NCI-H1930 (cell line): ENCODE results near the gene GLT1D1.
"Not testable (repeated sequence)": the region's sequence is repeated elsewhere in the genome, so short reads cannot be mapped to it uniquely, and the experiment has no call there.

ENCODE experiments used
- DNase-seq, 2 experiments: peaks; one replicate each; lab custom pipeline; 2025; lab: John Stamatoyannopoulos, UW

The GLT1D1 gene

DNA sequence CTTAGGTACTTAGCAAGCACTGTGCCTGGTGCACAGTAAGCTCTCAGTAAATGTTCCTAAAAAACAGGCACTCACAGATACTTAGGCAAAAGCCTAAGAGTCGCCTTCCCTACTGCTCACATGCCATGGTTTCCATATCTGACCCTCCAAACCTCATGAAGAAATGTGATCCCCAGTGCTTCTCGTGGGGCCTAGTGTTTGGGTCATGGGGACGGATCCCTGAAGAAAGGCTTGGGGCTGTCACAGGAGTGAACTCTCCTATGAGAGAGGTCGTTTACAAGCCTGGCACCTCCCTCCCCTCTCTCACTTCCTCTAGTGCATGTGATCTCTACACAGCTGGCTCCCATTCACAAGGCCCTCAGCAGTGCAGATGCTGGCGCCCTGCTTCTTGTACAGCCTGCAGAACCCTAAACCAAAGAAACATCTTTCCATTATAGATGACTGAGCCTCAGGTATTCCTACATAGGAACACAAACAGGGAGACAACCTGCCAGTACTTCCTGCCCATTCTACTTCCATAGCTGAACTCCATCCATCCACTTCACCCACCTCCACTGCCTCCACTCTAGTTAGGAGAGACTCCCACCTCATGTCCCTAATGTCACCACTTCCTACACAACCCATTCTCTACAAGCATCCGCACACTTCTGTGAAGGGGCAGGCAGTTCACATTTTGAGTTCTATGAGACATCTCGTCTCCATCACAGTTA is 32.4 kb upstream of the GLT1D1 start:
- no peak for DNase-seq

DNA sequence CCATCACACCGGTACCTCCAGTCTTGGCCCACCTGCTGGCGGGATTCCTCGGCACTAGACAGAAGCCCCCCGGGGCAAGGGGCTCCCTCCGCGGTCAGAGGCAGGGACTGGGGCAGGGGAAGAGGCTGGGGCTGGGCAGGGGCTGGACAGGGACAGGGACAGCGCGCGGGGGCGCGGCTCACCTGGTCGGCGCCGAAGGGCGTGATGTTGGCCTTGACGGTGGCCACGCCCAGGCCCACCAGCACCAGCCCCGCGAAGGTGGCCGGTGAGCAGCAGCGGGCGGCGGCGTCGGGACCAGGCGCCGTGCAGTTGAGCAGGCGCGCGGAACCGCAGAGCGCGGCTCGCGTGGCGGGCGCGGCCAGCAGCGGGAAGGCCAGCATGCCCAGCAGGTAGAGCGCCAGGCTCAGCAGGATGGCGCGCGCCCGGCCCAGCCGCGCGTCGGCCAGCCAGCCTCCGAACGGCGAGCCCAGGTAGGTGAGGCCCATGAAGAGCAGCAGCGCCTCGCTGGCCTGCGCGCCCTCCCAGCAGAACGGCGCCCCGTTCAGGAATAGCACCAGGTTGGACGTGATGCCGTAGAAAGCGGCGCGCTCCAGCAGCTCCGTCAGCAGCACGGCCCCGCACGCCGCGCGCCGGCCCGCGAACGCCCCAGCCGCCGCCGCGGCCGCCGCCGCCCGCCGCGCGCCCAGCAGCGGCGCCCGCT is 29.9 kb upstream of the GLT1D1 start:
- peak in 1 of 2 experiments; percentile 54 for DNase-seq

DNA sequence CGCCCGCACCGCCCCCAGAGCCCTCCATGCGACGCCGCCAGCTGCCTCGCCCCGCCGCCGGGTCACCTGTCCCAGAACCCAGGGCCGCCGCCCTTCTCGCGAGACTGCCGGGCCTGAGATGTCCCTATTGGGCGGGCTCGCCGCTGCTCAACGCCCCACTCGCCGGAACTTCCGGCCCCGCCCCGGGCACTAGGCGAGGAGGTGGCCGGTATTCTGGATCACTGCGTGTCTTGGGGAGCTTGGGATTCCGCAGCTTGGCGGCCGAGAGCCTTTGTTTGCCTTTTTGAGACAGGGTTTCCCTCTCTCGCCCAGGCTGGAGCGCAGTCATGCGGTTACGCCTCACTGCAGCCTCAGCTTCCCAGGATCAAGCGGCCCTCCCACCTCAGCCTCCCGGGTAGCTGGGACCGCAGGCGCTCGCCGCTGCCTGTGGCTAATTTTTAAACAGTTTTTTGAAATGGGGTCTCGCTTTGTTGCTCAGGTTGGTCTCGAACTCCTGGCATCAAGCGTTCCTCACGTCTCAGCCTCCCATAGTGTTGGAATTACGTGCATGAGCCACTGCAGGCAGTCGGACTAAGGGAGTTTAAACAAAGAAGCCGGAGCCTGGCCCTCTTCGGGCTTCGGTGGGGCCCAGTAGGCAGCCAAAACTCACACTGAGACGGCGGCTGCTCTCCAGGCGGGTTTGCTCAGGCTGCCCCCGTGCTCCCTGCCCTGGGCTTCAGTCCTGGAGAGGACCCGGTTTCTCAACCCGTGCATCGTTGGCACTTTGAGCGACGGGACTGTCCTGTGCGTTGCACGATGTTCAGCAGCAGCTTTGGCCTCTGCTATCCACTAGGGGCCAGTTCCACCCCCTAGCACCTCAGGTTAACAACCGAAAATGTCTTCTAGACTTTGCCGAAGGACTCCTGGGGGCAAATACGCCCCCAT is 29.1 kb upstream of the GLT1D1 start, which contains the start of gene SLC15A4:
SLC15A4 (minus strand) TSS at position 43 of the 924 bp plus-strand sequence; CDS start at position 28, 15 bp downstream.
- peak; percentile 88 to 91 for DNase-seq

DNA sequence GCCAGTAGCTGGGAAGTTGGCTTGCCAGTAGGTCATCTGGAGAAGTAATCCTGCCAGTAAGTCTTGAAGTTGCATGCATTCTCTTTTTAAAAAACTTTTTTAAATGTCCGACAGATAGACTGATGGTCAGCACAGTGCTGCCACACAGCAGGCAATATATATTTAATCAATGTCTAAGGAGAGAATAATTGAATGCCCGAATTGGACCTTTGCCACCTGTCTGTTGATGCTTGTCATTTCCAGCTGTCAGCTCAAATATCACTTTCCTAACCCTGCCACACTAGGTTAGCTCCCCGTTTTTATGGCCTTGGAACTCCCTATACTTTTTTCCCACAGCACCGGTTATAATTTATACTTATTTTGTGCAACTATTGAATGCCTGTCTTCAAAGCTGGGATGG is 27.4 kb upstream of the GLT1D1 start:
- no peak for DNase-seq

DNA sequence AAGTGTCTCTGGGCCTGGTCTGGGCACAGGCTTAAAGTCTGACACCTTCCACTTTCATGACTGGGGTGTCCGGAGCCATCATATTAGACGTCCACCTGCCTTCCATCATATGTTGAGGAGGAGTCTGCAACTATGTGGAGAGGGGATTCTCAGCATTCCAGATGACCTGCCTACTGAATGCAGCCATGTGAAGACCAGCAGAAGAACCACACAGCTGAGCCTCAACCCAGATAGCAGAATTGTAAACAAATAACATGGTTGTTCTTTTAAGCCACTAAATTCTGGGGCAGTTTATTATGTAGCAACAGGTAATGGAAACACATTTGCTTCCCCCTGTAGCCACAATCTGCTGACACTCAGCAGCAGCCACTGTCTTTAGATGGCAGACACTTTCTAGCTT is 25.6 kb upstream of the GLT1D1 start:
- no peak for DNase-seq

DNA sequence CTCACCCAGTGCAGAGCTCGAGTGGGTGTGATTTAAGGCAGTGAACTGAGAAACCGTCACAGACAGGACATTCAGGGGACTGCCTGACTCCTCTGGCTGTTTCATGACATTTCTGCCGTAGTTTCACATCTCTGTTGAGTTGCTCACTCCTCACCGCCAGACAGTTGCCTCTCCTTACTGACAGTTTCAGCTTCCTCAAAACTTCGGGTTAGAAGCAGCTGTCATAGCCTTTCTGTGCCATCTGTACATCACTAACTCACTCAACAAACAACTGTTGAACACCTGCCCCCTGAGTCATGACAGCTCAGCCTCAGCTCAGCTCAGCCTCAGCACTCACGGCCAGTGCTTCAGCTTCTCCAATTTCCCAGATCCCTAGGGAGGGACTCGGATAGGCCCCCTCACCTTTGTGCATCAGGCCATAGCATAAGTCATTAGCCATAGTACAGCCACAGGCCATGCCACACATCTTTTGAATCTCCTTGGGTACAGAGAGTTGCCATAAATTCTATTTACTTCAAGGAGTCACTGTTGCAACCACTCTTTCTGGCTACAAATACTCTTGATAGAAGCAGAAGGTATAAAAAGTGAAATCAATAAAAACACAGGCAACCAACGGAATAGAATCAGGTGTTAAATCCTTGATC is 23.3 kb upstream of the GLT1D1 start:
- no peak for DNase-seq

DNA sequence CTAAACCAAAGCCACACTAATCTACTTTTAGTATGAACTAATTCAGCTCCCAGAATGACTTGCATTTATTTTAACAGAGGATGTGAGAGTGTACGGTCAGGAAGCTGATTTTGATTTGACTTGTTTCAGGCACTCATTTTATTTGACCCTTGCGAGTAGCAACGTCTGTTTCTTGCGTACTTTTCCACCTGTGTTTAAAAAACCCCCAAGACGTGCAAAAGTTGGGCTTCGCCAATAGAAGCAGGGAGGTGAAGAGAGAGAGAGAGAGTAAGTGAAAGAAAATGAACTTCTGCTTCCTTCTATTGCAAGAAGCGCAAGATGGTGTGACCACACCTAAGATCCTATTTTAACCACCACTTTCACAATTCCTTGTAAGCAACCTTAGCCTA is 22.8 kb upstream of the GLT1D1 start:
- no peak for DNase-seq

DNA sequence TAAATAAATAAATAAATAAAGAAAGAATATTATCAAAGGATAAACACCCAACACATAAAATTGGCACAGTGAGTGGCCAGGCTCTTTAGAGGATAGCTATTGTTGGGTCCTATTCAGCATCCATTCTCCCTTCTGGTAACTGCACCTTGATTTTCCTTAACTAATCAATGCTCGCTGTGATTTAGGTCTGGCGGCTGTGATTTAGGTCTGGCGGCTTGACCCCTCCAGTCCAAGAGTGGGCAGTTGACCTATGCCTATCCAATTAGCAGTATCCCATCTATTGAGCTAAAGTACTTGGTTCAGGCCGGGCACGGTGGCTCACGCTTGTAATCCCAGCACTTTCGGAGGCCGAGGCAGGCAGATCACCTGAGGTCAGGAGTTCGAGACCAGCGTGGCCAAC is 19.9 kb upstream of the GLT1D1 start:
- no peak for DNase-seq

DNA sequence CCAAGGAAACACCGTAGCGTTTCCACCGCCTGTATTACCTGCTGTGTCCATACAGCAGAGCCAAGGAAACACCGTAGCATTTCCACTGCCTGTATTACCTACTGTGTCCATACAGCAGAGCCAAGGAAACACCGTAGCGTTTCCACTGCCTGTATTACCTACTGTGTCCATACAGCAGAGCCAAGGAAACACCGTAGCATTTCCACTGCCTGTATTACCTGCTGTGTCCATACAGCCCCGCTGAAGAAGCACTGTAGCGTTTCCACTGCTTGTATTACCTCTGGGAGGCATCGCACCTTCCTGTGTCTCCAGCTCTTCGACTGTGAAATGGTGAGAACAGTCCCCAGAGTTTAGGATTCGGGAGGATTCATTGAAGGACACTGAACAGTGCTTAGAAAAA is 13.4 kb upstream of the GLT1D1 start:
- DNase-seq = not testable (repeated sequence)

DNA sequence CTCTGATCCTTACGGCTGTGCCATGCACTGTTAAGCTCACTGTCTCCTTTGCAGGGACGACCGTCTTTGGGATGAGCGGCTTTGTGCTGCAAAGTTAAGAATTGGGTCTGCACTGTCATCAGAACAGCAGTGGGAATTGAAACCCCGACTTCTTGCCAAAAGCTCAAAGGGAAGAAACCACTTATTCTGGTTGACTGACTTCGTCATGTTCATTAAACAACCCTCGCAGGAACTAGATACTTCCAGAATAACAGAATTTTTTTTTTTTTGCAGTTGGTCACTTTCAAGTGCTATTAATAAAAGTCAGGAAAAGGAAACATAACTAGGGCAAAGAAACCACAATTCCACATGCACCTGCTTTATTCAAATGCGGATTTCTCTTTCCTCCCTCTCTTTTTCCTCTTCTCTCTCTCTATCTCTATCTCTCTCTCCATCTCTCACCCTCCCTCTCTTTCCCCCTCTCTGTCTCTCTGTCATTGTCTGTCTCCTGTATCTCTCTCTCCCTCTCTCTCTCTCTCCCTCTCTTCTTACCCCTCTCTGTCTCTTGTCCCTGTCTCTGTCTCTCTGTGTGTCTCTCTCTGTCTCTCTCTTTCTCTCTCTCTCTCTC is 12.3 kb upstream of the GLT1D1 start:
- DNase-seq = no peak

DNA sequence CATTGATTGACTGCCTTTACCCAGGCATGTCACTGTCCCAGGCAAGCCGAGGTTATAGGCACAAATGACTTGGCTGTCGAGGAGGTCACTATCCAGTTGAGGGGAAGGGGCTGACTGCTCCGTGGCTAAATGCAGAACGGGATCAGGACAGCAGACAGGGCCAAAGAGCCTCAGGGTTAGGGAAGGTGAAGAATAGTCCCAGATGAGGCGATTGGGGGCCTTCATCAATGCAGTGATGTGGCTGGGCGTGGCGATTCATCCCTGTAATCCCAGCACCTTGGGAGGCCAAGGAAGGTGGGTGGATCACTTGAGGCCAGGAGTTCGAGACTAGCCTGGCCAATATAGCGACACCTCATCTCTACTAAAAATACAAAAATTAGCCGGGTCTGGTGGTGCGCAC is 10.7 kb upstream of the GLT1D1 start:
- DNase-seq = no peak

DNA sequence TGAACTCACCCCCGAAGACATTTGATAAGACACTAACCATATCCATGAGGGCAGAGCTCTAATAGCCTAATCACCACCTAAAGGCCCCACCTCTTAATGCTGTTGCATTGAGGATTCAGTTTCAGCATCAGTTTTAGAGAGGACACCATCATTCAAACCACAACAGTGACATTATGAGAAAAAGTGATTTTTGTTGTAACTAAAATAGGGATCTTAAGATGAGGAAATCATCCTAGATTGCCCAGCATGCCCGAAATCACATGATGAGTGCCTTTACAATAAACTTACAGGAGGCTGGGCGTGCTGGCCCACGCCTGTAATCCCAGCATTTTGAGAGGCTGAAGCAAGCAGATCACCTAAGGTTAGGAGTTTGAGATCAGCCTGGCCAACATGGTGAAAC is 9.7 kb upstream of the GLT1D1 start:
- DNase-seq = no peak

DNA sequence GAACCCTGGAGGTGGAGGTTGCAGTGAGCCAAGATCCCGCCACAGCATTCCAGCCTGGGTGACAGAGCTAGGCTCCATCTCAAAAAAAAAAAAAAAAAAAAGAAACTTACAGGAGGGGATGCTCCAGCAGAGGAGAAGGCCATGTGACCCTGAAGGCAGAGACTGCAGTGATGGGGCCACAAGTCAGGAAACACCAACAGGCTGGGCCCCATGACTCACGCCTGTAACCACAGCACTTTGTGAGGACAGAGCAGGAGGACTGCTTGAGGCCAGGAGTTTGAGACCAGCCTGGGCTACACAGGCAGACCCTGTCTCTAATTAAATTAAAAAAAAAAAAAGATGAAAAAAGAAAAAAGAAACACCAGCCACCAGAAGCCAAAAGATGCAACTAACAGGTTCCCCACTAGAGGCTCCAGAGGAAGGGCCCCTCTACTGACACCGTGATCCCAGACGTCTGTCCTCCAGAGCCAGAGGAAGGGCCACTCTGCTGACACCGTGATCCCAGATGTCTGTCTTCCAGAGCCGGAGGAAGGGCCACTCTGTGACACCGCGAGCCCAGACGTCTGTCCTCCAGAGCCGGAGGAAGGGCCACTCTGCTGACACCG is 9.1 kb upstream of the GLT1D1 start:
- DNase-seq = no peak

DNA sequence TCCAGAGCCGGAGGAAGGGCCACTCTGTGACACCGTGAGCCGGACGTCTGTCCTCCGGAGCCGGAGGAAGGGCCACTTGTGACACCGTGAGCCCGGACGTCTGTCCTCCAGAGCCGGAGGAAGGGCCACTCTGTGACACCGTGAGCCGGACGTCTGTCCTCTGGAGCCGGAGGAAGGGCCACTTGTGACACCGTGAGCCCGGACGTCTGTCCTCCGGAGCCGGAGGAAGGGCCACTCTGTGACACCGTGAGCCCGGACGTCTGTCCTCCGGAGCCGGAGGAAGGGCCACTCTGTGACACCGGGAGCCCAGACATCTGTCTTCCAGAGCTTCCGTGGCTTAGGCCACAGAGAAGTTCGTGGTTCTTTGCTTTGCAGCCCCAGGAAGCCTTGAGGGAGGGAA is 6.6 kb upstream of the GLT1D1 start:
- DNase-seq = not testable (repeated sequence)

DNA sequence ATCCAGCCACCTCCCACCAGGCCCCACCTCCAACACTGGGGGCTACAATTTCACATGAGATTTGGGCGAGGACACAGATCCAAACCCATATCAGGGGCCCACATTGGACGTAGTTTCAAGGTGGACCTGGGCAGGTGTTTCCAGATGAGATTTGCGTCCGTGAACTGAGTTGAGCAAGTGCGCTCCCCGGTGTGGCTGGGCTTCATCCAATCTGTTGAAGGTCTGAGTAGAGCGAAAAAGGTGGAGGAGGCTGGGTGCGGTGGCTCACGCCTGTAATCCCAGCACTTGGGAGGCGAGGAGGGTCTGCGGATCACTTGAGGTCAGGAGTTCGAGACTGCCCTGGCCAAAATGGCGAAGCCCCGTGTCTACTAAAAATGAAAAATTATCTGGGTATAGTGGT is 4.9 kb upstream of the GLT1D1 start:
- no peak for DNase-seq

DNA sequence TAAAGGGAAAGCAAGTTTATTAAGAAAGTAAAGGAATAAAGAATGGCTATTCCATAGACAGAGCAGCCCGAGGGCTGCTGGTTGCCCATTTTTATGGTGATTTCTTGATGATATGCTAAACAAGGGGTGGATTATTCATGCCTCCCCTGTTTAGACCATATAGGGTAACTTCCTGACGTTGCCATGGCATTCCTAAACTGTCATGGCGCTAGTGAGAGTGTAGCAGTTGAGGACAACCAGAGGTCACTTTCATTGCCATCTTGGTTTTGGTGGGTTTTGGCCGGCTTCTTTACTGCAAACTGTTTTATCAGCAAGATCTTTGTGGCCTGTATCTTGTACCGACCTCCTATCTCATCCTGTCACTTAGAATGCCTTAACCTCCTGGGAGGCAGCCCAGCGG is 3.5 kb upstream of the GLT1D1 start:
- DNase-seq = not testable (repeated sequence)

DNA sequence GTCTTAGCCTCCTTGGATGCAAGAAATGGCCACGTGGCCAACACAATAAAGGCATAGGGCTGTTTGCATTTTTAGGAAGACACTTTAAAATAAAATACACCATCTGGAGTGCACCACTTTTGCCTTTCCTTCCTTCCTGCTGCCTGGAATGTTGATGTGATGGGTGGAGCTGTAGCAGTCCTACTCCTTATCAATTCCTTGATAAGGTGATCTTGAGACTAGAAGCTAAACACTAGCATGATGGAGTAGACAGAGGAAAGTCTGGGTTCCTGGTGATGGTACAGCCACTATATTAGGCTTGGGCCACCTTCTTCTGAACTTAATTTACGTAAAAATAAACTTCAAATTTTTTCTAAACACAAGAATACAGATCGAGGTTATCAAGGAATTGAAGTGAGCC is 2.9 kb upstream of the GLT1D1 start:
- DNase-seq = no peak

DNA sequence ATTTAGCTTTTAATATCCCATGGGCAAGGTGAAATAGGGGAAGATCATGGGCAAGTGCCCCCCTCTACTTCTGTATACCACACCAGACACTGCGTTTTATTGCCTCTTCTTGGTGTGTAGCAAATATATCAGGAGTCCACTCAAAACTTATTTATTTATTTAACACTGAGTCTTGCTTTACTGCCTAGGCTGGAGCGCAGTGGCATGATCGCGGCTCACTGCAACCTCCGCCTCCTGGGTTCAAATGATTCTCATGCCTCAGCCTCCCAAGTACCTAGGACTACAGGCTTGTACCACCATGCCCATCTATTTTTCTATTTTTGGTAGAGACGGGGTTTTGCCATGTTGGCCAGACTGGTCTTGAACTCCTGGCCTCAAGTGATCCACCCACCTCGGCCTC is 1.8 kb upstream of the GLT1D1 start:
- not testable (repeated sequence) for DNase-seq

DNA sequence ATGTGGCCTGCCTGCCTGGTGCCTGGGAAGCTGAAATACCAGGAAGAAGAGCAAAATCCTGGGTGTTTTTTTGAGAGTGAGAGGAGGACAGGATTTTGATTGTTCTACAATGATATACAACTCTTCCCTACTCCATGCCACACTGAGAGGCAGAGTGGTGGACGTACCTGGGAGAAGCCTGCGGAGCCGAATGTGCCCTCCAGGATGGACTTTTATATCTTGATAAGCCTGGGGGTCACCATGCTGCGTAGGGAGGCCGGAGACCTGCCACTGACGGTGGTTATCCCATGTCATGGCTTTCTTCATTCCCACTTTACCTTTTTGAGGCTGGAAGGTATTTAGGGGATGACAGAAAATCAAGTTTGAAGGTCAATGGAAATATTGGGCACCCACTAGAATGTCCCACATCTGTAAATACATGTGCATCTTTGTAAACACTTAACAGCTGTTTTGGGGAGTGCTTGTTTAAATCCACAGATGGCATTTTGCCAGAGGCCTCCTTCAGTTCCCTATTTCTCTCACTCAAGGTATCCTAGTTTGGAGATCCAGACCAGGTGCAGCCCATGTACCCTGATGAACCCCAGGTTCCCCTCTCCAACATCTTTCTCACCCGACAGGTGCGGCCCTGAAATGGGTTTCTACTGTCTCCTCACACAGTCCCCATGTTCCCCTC is 1.1 kb upstream of the GLT1D1 start:
- DNase-seq = no peak

DNA sequence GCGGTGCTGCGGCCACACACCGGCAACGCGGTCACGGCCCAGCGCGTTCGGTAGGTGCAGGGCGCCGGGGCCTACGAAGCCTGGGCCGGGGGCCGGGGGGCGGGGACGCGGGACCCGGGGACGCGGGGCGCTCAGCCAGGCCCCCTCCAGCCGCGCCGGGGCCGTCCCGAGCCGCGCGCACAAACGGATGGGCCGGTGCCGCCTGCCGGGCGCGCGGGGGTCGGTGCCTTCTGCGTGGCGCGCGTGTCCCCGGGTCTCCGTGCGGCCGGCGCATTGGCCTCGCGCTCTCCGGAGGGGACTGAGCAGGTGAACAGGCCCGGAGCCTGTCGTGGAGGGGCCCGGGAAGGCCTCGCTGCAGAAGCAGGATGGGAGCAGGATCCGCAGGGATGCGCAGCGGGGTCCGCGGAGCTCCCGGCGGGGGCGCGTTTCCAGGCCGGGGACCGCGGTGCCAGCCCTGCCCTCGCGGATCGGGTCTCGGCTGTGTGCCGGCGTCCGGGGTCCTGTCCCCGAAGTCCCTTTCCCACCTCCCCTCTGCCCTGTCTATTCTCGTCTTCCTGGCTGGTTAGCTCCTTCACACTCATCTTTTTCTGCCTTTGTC is 421 bp downstream of the GLT1D1 start:
- peak; percentile 8 to 13 for DNase-seq
